Fibroblast of gingiva (primary cell): Measurements from ENCODE around the gene PIGU.

ENCODE experiments used
- DNase-seq: peaks from one replicate; pipeline ENCODE4 v3.0.0-alpha.2; 2011; ENCODE audit warnings: low read depth

Gene PIGU

DNA sequence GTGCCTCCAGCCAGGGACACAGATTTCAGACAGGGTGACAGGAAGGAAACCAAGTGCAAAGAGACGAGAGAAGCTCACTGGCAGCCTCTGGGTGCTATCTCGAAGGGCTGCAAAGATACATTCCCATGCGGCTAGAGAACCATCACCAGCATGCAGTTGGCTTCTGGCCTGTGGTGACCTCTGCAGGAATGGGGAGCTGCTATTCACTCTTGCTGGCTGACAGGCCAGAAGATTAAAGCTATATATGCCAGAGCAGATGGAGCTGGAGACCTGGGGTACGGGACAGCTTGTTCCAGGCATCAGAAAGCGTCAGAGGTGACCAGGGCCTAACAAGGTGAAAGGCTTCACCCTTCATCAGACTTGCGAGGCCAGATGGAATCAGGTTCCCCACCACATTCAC, 98.4 kb downstream of the PIGU start:
- no peak for DNase-seq

- peak; percentile 70 for DNase-seq
Observed at GRCh38 chr20:34578025-34578424, 98.9 kb downstream of the PIGU start.

DNA sequence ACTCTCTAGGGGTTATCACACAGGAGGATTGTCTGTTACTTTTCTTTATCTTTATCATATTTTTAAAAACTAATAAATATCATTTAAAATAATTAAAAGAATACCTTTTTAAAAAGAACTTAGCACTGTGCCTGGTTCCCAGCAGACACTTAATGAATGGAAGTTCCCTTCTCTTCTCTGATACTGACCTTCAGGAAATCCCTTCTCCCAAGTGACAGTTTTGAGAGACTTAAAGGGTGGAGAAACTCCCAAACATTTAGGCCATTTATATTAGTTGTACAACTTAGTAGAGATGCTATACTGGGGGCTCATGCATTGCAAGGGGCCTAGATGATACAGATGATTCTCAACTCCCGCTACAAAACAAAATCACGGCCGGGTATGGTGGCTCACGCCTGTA, 99.8 kb downstream of the PIGU start:
- no peak for DNase-seq

DNA sequence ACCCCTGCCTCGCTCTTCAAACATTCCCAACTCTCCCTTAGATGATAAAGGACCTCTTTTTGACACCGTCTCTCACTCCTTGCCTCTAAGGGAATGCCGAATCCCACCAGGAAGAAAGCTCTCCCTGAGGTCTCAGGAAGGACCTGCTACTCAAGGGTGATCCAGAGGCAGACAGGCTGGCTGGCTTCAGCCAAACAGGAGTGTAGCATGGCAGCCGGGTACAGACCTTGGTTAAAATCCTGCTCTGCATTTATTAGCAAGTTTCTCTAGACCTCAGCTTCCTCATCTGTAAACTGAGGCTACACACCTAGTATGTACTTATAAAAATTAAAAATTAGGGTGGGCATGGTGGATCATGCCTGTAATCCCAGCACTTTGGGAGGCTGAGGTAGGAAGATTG, 101.1 kb downstream of the PIGU start:
- DNase-seq = no peak

GRCh38 chr20:34575271-34575670, 101.6 kb downstream of the PIGU start:
- DNase-seq = no peak

DNA sequence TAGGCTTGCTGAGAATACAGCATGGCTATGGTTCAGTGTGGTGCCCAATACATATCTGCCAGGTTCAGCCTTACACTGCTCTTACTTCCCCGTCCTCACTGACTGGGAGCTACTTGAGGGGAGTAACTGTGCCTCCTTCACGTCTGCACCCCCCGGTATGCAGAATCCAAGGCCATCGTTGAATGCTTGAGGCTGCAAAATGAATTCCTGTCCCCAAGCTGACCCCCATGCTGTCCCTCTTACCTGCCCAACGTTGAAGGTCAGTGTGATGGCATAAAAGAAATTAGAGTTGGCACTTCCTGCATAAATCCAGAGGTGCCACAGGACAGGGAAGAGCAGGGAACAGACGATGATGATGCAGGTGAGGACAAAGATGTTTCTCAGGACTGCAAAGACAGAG, 102.0 kb downstream of the PIGU start:
- no peak for DNase-seq

DNA sequence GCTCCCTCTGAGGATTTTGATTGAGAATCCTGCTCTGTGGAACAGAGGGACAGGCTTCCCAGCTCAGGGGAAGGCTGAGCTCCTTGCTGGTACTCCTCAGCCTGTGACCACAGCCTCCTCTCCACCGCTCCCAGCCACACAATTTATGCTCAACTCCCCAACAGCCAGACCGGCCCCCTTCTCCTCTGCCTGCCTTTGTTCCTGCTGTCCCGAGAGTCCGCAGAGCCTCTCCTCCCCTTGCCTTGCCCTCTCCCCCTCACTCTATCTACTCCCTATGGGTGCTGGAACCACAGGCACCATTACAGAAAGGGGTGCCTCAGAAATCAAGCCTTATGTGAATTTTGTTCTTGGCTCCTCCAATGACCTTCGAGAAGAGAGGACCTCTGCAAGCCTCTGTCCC, 102.5 kb downstream of the PIGU start:
- DNase-seq = no peak

DNA sequence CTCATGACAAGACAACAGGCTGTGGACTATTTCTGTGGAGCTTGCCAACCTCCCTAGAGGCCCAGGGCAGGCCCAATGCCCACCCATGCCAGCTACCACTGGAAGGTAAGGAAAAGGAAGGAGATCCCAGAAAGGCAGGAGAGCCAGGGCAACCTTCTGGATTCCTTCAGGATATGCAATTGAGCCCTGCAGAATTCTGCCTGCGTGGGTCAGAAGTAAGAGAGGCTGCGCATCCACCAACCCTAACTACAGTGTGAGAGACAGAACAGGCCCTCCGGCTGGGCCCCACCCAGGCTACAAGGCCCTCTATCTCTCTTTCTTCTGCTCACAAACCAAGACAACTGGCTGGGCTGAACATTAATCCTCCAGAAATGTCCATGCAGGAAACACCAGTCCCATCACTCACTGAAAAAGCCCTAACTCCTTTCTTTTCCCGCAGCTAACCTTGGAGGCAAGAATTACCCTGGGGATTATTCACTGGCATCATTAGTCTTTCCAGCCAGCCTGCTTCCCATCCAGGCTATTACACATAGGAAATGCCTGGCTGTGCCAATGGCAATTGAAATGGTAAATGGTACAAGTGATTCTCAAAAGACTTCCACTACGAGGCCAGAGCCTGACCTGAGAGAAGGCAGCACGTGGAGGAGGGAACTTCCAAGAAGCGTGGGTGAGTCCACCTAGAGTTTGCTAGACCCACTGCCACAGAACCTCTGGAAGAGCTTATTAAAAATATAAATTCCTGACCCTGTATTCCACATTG, 103.2 kb downstream of the PIGU start:
- DNase-seq = no peak

- no peak for DNase-seq
Observed at GRCh38 chr20:34571753-34572152, 105.1 kb downstream of the PIGU start.

DNA sequence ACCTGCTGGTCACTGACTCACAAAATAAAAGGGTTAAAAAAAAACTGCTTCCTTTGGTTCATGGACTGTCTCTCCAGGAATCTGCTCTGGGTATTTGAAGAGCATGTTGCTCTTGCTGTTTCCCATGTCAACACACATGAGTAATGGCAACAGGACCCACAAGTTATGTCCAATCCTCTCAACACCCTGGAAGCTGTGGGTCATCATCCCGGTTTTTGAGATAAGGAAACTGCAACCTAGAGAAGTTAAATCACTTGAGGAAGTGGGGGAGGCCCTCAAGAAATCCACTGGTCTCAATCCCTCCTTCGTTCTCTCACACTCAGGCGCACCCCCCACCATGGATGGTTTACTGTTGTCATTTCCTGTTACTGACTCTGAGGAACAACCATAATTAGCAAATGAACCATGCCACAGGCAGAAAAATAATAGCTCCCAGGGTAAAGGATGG, 106.0 kb downstream of the PIGU start:
- no peak for DNase-seq

- no peak for DNase-seq
Observed at GRCh38 chr20:34569598-34569997, 107.3 kb downstream of the PIGU start.

DNA sequence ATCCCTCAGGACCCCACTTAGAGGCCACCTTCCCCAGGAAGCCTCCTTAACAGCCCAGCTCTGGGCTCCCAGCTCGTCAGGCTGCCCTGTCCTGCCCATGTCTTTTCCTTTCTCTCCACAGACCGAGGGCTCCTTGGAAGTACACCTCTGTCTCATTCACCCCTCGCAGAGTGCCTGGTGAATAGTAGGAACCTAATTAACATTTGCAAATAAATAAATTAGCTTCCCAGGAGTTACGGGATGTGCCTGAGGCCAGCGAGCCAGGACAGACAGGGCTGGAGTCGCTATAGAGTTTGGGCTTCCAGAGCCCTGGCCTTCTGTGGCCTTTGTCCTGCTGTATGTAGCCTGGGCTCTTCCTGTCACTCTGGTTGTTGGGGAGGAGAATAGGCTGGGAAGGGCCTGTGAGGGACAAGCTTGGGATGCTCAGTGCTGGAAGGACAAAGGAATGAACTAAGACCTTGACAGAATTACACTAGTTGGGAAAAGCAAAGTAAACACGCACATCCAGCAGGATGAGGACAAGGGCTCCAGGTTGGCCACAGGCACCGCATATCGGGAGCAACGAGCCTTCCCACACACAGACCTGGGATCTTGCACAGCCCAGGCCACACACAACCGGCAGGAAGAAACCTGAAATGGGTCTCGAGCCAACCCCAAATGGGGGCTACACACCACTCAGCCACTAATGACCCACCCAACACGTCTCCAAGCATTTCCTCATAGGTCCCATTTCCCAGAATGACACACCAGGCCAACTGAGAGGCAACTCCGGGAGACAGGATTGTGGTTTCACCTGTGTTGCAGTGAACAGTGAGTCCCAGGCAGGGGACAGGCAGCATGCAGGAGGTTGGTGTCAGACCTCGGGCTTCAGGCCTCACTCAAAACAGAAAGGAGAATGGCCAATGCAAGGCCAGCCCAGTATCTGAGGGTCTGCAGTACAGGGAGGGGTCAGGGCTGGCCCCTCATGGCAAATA, 108.7 kb downstream of the PIGU start:
- DNase-seq = no peak

DNA sequence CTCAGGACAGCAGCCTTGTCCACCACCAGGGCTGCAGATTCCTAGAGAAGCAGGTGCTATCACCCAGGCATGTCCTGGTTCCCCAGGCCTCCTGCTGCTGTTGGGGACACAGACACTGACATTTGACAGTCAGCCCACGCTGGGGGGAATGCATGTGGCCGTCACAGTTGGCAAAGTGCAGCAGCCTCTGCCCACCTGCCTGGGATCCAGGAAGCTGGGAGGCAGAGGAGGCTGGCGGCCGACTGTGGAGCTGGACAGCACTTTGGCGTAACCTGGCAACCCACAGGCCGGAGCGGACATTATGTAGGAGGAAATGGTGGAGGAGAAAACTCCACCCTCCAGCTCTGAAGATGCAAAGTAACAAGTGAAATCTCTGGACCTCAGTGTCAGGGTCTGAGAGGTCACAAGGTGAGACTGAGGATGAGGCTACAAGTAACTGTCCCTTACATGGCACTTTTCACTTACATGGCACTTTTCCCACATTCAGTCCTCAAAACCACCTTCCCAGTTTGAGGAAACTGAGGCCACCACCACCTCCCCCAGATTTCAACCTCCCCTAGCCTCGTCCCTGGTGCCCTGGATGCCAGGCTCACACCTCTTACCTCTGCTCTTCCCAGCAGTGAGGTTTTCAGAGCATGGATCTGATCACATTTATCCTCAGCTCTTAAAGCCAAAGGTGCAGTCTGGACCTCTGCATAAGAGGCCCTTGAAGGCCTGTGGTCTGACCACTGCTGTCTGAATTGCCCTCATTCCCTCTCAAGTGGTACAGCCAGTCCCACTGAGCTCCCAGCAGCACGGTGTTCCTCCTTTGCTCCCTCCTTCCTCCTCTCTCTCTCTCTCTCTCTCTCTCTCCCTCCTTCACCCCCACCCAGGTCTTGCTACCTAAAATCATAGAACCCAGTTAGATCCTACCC, 109.7 kb downstream of the PIGU start:
- no peak for DNase-seq

- no peak for DNase-seq
Observed at GRCh38 chr20:34564833-34565232, 112.1 kb downstream of the PIGU start.

- no peak for DNase-seq
Observed at GRCh38 chr20:34562641-34563040, 114.3 kb downstream of the PIGU start.

- no peak for DNase-seq
Observed at GRCh38 chr20:34561661-34562060, 115.2 kb downstream of the PIGU start.

DNA sequence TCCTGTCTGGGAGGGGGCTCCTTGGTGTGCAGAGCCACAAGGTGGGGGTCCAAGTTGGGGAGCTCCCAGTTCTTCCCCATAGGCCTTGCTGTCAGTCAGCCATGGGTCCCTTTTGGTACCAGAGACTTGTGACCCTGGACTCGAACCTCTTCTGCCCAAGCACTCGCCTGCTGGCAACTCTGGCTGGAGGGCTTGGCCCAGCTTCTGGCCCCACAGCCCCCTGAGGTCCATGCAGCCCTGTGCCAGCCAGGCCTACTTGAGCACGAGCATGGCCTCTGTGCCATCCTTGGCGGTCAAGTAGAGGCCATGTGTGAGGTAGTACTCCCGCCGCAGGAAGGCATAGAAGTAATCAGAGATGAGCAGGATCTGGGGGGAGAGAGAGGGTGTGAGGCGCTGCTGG, 116.3 kb downstream of the PIGU start:
- DNase-seq = no peak

- no peak for DNase-seq
Observed at GRCh38 chr20:34560141-34560523, 116.8 kb downstream of the PIGU start.

DNA sequence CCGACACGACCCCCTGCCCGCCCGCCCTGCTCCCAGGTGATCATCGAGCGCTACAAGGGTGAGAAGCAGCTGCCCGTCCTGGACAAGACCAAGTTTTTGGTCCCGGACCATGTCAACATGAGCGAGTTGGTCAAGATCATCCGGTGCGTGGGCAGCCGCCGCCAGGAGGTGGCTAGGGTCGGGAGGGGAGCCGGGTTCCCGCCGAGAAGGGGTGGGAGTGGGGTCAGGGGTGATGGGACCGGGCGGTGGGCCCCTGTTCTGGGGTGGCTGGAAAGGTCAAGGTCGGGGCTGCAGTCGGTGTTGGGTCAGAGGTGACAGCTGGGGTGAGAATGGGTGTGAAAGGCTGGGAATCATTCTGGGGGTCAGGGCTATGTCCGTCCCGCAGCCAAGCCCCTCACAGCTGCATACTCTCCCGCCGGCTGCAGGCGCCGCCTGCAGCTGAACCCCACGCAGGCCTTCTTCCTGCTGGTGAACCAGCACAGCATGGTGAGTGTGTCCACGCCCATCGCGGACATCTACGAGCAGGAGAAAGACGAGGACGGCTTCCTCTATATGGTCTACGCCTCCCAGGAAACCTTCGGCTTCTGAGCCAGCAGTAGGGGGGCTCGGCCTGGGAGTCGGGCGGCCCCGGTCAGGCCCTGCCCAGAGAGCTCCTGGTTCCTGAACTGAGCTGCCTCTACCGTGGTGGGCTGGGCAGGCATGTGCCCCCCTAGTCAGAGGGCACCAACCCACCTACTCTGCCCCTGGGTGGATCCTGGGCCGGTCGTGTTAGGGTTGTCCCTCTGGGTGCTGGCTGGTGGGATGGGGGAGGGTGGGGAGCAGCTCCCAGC, 117.4 kb downstream of the PIGU start:
- DNase-seq = no peak

DNA sequence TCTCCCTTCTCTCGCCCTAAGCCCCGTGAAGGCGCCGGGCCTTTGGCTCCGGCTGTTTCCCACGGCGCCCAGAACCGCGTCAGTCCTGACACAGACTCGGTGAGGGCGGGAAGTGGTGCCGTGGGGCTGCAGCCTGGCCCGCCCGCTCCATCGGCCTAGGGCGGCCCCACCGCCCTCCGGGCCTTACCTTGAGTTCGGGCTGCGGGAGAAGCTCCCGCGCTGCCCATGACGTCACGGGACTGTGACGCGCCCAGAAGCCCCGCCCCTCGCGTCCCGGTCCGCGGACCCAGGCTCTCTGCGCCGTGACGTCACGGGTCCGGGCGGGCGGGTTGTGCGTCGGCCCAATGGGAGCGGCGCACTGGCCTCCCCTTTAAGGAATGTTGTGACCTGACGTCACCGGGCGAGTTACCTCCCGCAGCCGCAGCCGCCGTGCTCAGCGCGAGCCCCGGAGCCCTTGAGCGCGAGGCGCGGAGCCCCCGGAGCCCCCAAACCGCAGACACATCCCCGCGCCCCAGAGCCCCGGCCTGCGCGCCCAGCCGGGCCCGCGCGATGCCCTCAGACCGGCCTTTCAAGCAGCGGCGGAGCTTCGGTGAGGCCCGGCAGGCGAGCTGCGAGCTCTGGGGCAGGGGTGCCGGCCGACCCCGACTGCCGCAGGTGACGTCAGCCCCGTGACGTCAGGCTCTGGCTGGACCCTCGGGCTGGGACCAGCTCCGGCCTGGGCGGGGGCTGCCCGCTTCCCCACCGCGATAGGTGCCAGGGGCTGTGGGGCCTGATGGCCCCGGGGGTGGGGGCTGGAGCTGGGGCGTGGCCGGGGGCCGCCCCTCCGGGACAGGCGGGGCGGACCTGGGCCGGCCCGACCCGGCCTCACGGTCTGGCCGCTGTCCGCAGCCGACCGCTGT, 118.3 kb downstream of the PIGU start, which contains the start of gene MAP1LC3A:
TSS of gene MAP1LC3A (plus strand) at position 399 of the 899 bp plus-strand sequence. CDS start at position 550, 151 bp downstream.
- DNase-seq = peak; percentile 98
